K562 (cell line): Measurements from ENCODE around the gene ZBTB8B.

Source experiments
- ELK3 ChIP-seq: fragments of 450-650 bp; formaldehyde crosslinking; IDR thresholded peaks from 2 replicates; pipeline ENCODE4 v1.4.0; 2020; ENCODE audit warnings: mild to moderate bottlenecking
- FOSL1 ChIP-seq: fragments of 200-800 bp; sonication (Bioruptor generic); conservative IDR thresholded peaks from 2 replicates; pipeline ENCODE4 v1.6.1; 2016; ENCODE audit warnings: missing genetic modification characterization, missing compliant biosample characterization
- GATA2 ChIP-seq: sonication (generic); formaldehyde crosslinking; IDR thresholded peaks from 2 replicates; pipeline ENCODE4 v1.4.0; 2020; ENCODE audit warnings: mild to moderate bottlenecking, missing genetic modification reagents
- PCBP2 ChIP-seq: fragments of 200-400 bp; formaldehyde crosslinking; IDR thresholded peaks from 2 replicates; pipeline ENCODE4 v1.6.1; 2018; ENCODE audit warnings: low read length, low read depth, mild to moderate bottlenecking, moderate library complexity; ENCODE audit not compliant: poor library complexity, severe bottlenecking
- POLR2A ChIP-seq: fragments of 450-650 bp; conservative IDR thresholded peaks from 2 replicates; pipeline ENCODE4 v1.6.1; 2016
- RB1 ChIP-seq: fragments of 450-650 bp; IDR thresholded peaks from 2 replicates; pipeline ENCODE4 v1.6.1; 2017; ENCODE audit warnings: low read depth, mild to moderate bottlenecking
- SIRT6 ChIP-seq: IDR thresholded peaks from one replicate; pipeline ENCODE4 v1.6.1; 2012; ENCODE audit warnings: low read depth, mild to moderate bottlenecking, control low read depth, inconsistent platforms, low read length, moderate library complexity
- TEAD1 ChIP-seq, 2 experiments: fragments of 450-650 bp in 1 of 2; sonication (generic) in 1 of 2; formaldehyde crosslinking; IDR thresholded peaks; 2 replicates each; pipeline versions ENCODE4 v1.4.0 to v1.8.0; 2020 to 2022; ENCODE audit warnings: mild to moderate bottlenecking in 2 of 2, missing genetic modification reagents in 1 of 2
- YY1 ChIP-seq, 3 experiments: IDR thresholded peaks; 2 replicates each; pipeline ENCODE4 v1.6.1; 2011; ENCODE audit warnings: low read length in 2 of 3, mild to moderate bottlenecking in 2 of 3, moderate library complexity in 2 of 3, borderline replicate concordance in 1 of 3, control low read depth in 1 of 3, low read depth in 1 of 3; ENCODE audit not compliant: insufficient read depth in 3 of 3, insufficient replicate concordance in 2 of 3, control insufficient read depth in 1 of 3, insufficient read length in 1 of 3; ENCODE audit errors: extremely low read depth in 1 of 3
- ZBTB9 ChIP-seq: fragments of 450-650 bp; formaldehyde crosslinking; IDR thresholded peaks from 2 replicates; pipeline ENCODE4 v1.4.0; 2020; ENCODE audit warnings: mild to moderate bottlenecking, moderate library complexity
- ZNF184 ChIP-seq: sonication (generic); formaldehyde crosslinking; IDR thresholded peaks from 2 replicates; pipeline ENCODE4 v1.5.0; 2020; ENCODE audit warnings: missing genetic modification reagents
- ZNF280B ChIP-seq: fragments of 250-450 bp; sonication (Bioruptor Pico); IDR thresholded peaks from 2 replicates; pipeline ENCODE4 v1.5.1; 2021; ENCODE audit warnings: mild to moderate bottlenecking
- ZNF707 ChIP-seq: fragments of 250-450 bp; sonication (Bioruptor Pico); conservative IDR thresholded peaks from 2 replicates; pipeline ENCODE4 v1.8.0; 2022; ENCODE audit warnings: inconsistent platforms, mild to moderate bottlenecking, moderate library complexity
- ZNF780A ChIP-seq: fragments of 250-450 bp; sonication (Bioruptor Pico); IDR thresholded peaks from 2 replicates; pipeline ENCODE4 v1.5.0; 2021; ENCODE audit warnings: mild to moderate bottlenecking

GRCh38 chr1:32500387-32501209, 35.7 kb downstream of the ZBTB8B start:
- TF ChIP-seq TEAD1 (CRISPR knock-in tag; IDR thresholded peaks at IDR 0.05) (peak in 1 of 2 experiments; percentile 42; a peak in 1 of 4 replicates), SIRT6 (no peak), ZNF184 (CRISPR knock-in tag) (no peak), RB1 (peak; percentile 97), ELK3 (CRISPR knock-in tag) (no peak), ZNF707 (no peak), FOSL1 (tag) (no peak; the same call in 1 of the 2 replicates), POLR2A (no peak), YY1 (IDR thresholded peaks at IDR 0.05; ENCODE audit: borderline replicate concordance in 1 of 3, control insufficient read depth in 1 of 3, extremely low read depth in 1 of 3, insufficient read depth in 3 of 3, insufficient read length in 1 of 3, insufficient replicate concordance in 2 of 3, low read depth in 1 of 3, low read length in 2 of 3) (peak; percentile 50 to 92 (median 89)), ZBTB9 (CRISPR knock-in tag) (peak; percentile 87), ZNF280B (CRISPR knock-in tag) (no peak), ZNF780A (CRISPR knock-in tag) (no peak), PCBP2 (no peak), GATA2 (CRISPR knock-in tag) (no peak)
